ENCODE measurements around the gene PNRC1. TPM values are rescaled to one million over a fixed set of nuclear protein-coding genes. Genes with fewer than 3 reads are reported as not detected.
A peak's percentile ranks its signal among the peaks of the same experiment; 100 is the strongest.
"Not testable (repeated sequence)": the region's sequence is repeated elsewhere in the genome, so short reads cannot be mapped to it uniquely, and the experiment has no call there.

PNRC1 gene
- total RNA-seq: 211 TPM
- long read RNA-seq, transcript PNRC1-201 (2 exons, 2,065 nt): major isoform, 338 of 348 reads
- long read RNA-seq, partial matches to known transcripts: 0 of 348 reads
- long read RNA-seq, other reads (novel, unspliced or antisense): 7 of 348 reads

DNA sequence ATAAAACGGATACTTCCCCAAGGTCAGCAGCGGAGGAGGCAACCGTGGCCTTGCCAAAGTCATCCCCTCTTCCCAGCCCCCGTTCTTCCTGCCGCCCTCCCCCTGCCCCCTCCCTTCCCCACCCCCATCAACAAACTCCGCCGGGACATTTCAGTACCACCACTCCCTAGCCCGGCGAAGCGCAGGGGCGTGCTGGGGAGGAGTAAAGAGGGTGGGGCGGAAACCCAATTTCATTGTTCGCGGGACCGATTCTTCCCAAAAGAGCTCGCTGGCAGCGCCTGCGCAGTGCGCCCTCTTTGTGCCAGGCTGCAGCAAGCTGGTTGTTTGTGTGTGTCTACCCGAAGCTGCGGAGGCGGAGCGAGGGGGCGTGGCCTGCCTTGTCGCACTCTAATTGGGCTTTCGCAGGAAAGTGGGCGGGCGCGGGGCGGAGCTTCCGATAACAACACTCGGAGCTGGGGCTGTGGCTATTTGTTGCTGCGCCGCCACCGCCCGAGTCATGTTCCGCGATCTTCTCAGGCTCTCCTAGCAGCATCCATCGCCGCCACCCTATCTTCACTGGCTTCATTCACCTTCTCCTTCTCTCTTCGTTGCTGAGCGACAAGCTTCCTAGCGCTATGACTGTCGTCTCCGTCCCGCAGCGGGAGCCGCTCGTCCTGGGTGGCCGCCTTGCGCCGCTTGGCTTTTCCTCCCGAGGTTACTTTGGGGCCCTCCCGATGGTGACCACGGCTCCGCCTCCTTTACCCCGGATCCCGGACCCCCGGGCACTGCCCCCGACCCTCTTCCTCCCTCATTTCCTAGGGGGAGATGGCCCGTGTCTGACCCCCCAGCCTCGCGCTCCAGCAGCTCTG, at the start of gene PNRC1:
Gene PNRC1, plus strand, starts transcription at position 471 of the 848 bp plus-strand sequence. Its CDS starts 144 bp downstream, at position 615.
- intact Hi-C loops (cut with DNase I): loop anchor here (1.0 to 5.0 kb wide), 4 partner anchors 46 to 272 kb away; partner anchors contain the start of gene UBE2J1

DNA sequence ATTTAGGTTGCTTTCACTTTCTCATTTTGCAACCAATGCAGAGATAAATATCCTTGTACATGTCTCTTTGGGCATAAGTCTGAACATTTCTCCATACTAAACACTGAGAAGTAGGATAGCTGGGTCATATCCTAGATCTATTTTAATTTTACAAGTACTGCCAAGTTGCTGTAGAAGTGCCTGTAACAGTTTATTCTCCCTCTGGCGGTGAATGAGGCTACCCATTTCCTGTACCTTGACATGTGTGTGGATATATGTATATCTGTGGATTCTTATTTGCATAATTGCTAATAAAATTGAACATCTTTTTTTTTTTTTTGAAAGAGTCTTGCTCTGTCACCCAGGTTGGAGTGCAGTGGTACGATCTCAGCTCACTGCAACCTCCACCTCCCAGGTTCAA, 48.0 kb upstream of the PNRC1 start:
- no peak for DNase-seq (ENCODE audit: low spot score)
- intact Hi-C loops (cut with DNase I): loop anchor here (5.0 kb wide), 1 partner anchor 50 kb away; no protein-coding TSS in a partner anchor

More for the DNA sequence above, at the start of gene PNRC1:
- peak; percentile 100 for DNase-seq (ENCODE audit: low spot score)

DNA sequence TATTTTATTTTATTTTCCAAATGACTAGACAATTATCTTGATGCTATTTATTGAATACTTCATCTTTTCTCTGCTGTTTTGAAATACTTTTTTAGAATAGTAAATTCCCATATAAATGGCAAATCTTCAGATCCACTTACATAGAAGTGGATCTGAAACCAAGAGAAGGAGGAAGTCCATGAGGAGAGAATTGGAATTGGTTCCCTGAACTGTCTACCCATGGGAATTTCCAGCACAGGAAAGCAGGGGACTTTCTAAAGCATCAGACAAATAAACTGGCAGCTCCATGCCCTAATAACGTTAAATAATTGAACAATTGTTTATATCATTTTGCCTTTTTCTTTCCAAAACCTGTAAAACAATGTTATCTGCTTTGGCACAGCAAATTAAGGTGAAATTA, 47.1 kb upstream of the PNRC1 start:
- DNase-seq (ENCODE audit: low spot score): no peak
- intact Hi-C loops (cut with DNase I): loop anchor here (5.0 kb wide), 1 partner anchor 51 kb away; no protein-coding TSS in a partner anchor

DNA sequence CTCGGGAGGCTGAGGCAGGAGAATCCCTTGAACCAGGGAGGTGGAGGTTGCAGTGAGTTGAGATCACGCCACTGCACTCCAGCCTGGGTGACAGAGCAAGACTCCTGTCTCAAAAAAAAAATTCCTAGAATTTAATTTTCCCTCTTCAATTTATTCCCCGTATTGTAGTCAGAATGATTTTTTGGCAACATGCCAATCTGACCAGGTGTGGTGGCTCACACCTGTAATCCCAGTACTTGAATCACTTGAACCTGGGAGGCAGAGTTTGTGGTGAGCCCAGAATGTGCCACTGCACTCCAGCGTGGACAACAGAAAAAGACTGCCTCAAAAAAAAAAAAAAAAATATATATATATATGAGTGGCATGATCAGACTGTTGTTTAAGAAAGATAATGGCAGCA, 46.4 kb upstream of the PNRC1 start:
- intact Hi-C loops (cut with DNase I): loop anchor here (2.0 to 5.0 kb wide), 2 partner anchors 47 to 52 kb away; partner anchors contain the start of gene PNRC1
- not testable (repeated sequence) for DNase-seq (ENCODE audit: low spot score)

DNA sequence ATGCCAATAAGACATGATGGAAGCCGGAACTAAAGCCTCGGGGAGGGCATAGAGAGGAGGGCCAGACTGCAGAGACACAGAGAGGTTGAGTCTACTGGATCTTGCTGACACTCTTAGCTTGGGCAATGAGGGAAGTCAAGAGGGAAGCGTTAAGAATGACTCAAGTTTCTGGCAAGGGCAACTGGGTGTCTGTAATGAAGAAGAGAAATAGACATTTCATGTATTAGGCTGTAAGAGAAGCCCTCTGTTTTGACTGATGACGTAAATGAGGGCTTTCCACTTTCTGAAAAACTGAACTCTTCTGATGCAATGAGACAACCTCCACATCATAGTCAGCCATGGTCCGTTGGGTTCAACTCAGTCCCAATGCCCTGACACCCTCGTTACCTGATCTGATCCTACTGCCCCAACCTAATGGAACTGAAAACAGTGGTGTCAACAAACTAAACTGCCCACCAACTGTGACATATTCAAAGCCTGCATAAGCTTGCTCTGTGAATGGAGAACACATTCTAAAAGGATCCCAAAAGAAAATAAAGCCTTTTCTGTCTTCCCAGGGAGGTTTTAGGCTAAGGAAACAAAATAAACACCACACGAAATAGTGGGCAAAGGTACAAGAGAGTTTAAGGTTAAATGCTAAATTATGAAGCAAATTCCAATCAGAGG, 45.8 kb upstream of the PNRC1 start:
- DNase-seq (ENCODE audit: low spot score): no peak
- intact Hi-C loops (cut with DNase I): loop anchor here (1.0 to 5.0 kb wide), 3 partner anchors 11 to 52 kb away; partner anchors contain the start of gene PNRC1

DNA sequence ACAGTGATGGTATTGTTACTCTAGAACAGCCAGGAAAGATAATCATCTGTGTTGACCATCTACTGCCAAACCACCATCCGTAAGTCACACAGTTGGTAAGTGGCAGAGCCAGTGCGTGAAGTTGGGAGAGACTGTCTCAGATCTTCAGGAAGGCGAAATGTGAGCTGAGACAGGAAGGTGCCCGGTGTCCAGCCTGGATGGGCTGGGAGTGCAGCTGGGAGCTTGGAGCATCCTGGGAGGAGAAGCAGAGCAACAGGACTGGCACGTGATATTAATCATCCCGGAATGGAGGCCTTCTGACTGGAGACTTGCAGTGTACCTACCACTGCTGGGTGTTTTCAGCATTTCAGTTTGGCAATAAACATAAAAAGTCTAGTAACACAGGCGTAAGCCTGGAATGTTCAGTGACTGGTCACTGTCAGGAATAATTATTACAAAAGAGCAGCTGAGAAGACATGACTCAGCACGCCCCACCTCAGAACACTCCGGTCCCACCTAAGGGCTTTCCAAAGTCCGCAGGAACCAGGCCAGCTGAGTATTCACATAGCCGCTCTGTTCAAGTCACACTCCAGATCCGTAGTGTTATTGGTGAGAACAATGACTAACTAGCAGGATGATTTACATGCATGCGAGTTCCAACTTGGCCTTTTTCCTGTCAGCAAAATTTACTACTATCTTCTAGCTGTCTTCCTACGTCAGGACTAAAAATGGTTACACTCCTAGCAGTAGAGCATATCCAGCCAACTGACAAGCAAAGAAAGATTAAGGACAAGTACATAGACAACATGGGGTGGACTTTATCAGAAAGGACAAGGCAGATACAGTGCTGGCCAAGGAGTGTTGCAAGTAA, 45.1 kb upstream of the PNRC1 start:
- DNase-seq (ENCODE audit: low spot score): peak; percentile 89
- intact Hi-C loops (cut with DNase I): loop anchor here (1.0 to 2.0 kb wide), 2 partner anchors 12 to 45 kb away; partner anchors contain the start of gene PNRC1

DNA sequence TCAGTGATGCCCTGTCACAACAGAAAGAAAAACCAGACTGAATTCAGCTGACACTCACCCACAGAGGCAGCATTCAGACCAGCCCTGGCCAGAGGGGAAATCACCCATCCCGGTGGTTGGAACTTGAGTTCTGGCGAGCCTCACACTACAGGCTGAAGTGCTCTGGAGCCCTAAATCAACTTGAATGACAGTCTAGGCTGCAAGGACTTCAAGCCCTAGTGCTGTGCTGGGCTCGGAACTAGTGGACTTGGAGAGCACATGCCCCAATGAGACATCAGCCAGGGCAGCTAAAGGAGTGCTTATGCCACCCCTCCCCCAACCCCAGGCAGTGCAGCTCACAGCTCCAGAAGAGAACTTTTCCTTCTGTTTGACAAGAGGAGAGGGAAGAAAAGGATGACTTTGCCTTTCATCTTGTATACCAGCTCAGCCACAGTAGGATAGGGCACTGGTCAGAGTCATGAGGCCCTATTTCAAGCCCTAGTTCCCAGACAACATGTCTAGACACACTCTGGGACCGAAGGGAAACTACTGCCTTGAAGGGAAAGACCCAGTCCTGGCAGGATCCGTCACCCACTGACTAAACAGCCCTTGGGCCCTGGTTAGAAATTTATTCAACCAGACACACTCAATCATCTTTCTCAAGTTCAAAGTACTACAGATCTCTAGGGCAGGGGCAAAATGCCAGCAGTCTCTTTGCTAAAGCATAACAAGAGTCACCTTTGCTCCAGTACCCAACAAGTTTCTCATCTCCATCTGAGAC, 43.2 kb upstream of the PNRC1 start:
- no peak for DNase-seq (ENCODE audit: low spot score)
- intact Hi-C loops (cut with DNase I): no loop called here

DNA sequence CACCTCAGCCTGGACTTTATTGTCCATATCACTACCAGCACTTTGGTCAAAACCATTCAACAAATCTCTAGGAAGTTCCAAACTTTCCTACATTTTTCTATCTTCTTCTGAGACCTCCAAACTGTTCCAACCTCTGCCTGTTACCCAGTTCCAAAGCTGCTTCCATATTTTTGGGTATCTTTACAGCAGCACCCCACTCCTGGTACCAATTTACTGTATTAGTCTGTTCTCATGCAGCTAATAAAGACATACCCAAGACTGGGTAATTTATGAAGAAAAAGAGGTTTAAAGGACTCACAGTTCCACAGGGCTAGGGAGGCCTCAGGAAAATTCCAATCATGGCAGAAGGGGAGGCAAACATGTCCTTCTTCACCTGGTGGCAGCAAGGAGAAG, 42.7 kb upstream of the PNRC1 start:
- DNase-seq (ENCODE audit: low spot score); intact Hi-C loops (cut with DNase I): not testable (repeated sequence)

DNA sequence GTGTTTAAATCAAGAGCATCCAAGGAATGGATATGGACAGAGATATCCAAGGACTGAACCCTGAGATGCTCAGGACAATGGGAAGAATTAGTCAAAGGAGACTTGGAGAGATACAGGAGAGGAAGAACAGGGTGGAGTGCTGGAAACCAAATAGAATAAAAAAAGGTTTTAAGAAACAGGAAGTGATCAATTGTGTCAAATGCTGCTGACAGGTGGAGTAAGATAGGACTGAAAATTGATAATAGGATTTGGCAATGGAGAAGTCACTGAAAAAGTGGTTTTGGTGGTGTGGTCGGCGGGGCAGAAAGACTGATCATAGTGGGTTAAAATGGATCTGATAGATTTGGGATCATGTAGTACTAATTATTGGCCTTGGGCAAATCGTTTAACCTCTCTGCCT, 37.9 kb upstream of the PNRC1 start:
- DNase-seq (ENCODE audit: low spot score): no peak
- intact Hi-C loops (cut with DNase I): no loop called here

DNA sequence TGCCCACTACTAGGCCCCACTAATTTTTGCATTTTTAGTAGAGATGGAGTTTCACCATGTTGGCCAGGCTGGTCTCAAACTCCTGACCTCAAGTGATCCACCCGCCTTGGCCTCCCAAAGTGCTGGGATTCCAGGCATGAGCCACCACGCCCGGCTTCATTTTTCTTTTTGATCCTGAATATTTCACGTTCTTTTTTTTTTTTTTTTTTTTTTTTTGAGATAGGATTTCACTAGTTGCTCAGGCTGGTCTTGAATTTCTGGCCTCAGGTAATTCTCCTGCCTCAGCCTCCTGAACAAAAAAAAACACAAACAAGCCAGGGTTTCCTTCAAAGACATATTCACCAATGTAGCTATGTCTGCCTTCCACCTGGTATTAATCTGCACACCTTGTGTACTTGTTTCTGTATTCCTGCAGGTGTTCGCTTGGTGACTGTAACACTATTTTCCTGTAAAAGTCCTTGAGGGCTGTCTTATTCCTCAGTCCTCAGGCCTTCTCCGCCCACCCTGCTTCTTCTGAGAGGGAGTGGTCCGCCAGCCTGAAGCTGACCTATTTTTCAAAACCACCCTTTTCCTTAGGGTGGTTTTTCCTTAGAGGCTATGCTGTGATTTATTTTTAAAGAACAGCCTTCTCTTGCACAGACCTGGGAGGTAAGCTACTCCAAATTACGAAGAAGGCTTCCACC, 36.1 kb upstream of the PNRC1 start:
- no peak for DNase-seq (ENCODE audit: low spot score)
- intact Hi-C loops (cut with DNase I): no loop called here

DNA sequence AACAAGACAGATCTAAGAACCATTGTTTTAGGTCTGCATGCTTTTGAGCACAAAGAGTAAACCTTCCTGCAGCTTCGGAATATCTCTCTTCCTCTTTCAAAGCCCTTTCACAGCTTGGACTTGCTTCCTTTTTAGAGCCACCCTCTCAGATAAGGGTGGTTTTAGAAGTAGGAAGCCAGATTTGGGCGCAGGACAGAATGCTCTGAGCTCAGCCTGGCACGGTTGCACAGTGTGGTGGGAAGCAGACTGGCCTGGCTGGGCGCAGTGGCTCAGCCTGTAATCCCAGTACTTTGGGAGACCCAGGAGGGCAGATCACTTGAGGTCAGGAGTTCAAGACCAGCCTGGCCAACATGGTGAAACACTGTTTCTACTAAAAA, 35.6 kb upstream of the PNRC1 start:
- intact Hi-C loops (cut with DNase I): no loop called here
- DNase-seq (ENCODE audit: low spot score): no peak

DNA sequence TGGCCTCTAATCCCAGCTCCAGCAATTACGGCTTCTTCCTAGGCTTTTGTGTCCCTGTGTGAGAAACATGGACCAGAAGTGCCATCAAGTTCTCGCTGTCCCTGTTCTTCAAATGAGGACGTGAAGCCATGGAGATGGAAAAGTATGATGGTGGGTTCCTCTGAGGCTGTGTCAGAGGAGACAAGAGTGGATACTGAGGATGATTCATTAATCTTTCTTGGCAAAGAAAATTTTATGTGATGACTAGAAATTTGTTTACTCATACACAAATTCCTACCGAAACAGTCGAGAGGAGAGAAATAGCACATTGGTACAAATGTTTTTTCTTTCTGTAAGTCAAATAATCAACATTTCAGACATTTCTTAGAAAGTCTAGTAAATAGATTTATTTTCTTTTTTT, 35.0 kb upstream of the PNRC1 start:
- DNase-seq (ENCODE audit: low spot score): no peak
- intact Hi-C loops (cut with DNase I): no loop called here

DNA sequence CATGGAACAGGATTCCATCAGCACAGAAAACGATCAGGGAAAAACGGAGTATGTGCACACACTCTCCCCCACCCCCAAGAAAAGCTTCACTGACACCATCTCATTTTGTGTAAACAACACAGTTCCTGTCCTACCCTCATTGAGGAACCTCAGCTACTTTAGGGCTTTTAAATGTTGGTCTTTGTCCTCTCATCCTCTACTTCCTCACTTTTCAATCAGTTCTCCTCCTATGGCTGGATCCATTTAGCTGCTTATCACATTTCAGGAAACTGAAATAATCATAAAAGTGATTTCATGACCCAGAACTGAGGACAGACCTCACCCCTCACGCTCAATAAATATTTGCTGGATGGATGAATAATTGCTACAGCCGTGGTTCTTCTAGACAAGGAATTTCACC, 33.1 kb upstream of the PNRC1 start:
- no peak for DNase-seq (ENCODE audit: low spot score)

DNA sequence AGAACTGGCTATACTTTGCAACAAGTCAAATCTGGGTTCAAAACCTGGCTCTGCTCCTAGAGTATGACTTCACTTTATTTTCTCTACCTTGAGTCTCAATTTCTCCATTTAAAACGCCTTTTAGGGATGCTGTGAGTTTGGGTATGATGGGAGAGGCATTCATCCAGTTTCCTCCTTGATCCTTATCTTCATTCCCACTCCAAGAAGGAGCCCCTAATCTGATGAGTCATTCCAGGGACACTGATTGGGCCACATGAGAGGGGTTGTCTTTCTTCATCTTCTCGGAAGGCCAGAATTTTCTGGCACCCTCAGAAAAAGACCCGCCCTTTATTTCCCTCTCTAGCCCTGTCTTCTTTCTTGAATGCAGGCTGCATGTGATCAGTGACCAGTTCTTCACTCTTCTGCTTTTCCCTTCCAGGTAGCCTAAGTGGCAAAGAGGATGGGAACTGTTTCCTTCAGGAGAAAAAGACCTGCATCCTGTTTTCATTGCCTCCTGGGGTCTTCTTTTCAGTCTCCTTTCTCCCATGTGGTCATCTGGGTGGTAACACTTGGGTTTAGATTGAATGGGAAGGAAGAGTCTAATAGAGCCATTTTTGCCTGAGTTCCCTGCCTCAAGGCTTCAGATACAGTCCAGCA, 32.1 kb upstream of the PNRC1 start:
- intact Hi-C loops (cut with DNase I): no loop called here
- DNase-seq (ENCODE audit: low spot score): no peak

More for the DNA sequence above, 33.1 kb upstream of the PNRC1 start:
- intact Hi-C loops (cut with DNase I): no loop called here

DNA sequence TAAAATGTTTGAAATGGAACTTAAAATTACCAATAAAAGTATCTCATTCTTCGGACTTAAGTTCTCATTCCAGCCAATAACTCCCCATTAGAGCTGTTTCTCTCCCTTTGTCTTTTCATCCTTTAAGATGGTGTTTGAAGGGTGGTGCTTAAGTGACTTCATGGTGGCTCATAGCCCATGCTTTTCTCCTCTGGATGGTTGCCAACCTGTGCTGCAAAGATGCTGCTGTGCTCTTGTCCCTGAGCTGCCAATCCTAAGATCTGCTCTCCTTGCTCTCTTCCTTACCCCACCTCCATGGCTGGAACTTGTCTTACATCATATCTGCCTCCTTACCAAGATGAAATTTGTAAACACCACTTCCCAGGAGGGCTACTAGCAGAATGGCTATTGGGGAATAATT, 31.6 kb upstream of the PNRC1 start:
- intact Hi-C loops (cut with DNase I): no loop called here
- DNase-seq (ENCODE audit: low spot score): no peak

DNA sequence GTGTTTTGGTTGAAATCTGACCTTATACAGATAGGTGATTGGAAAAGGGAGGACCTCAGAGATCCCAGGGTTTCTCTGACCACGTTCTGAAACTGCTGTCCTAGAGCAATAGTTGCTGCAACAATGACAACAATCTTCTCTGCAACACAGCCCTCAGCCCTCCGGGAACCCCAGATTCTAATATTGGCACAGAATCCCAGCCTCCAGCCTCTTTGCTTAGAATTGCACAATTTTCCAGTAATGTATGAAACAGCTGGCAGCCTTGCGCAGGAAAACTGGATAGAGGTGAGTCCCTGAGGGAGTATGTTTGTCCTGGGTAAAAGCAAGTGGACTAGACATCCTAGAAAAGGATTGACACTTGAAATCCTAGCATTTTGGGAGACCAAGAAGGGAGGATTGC, 30.4 kb upstream of the PNRC1 start:
- intact Hi-C loops (cut with DNase I): no loop called here
- no peak for DNase-seq (ENCODE audit: low spot score)

DNA sequence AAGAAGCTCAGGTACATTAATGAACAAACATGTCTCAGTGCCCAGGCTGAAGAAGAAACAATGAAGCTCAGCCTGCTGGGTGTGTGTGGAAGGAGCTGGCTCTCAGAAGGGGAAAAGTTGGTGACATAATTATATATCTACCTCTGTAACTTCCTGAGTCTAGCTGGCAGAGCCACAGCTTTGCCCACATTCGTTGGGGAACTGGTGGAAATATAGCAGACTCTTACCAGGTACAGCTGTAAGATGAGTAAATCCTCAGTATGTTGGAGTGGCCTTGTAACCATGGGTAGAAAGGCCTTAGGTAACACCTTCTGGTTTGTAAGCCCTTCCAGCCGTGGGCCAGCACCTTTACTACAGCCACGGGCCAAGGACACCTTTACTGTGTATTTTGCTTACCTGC, 29.9 kb upstream of the PNRC1 start:
- intact Hi-C loops (cut with DNase I): no loop called here
- DNase-seq (ENCODE audit: low spot score): no peak

DNA sequence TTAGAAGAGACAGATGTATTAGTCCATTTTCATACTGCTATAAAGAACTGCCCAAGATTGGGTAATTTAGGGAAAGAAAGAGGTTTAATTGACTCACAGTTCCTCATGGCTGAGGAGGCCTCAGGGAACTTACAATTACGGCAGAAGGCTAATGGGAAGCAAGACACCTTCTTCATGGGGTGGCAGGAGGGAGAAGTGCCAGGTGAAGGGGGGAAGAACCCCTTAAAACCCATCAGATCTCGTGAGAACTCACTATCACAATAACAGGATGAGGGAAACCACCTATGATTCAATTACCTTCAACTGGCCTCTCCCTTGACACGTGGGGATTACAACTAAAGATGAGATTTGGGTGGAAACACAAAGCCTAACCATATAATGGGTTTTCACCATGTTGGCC, 28.9 kb upstream of the PNRC1 start:
- DNase-seq (ENCODE audit: low spot score): no peak
- intact Hi-C loops (cut with DNase I): no loop called here

Measured in cardiac septum (tissue), 1 donor.